Stimulated activated CD8-positive, alpha-beta memory T cell treated with anti-CD3 and anti-CD28 coated beads, Interleukin-12 subunit alpha, Interleukin-12 subunit beta, amount 100 ng/mL, for 24 hours (primary cell): ENCODE measurements around the gene CUL2.
"Not testable (repeated sequence)": the region's sequence is repeated elsewhere in the genome, so short reads cannot be mapped to it uniquely, and the experiment has no call there.

ENCODE experiments used
- DNase-seq: peaks from one replicate; pipeline ENCODE4 v3.0.0-alpha.2; 2020; ENCODE audit errors: extremely low read depth

CUL2 gene

DNA sequence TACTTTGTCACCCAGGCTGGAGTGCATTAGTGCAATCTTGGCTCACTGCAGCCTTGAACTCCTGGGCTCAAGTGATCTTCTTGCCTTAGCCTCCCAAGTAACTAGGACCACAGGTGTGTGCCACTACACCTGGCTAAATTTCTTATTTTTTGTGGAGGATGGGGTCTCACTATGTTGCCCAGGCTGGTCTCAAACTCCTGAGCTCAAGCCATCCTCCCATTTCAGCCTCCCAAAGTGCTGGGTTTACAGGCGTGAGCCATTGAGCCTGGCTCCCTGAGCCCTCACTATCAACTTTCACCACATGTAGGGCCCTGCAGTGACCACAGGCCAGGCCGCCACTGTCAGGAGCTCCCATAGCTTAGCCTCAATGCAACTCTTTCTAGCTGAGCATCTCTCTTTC, 110.2 kb downstream of the CUL2 start:
- no peak for DNase-seq

DNA sequence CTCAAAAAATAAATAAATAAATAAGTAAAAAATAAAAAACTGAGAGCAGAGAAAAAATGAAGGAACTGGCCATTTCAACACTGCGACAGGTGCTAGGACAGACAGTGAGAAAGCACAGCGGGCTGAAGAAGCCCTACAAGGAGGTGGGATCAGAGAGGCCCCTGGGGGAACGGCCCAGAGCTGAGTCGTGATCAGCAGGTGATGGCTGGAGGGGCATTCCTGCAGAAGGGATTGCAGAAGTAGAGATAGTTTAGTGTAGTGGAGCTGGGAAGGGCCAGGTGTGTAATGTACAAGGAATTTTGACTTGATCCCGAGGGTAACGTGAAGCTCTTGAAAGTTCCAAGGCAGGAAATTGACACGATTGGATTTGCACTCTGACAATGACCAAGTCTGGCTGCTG, 112.1 kb downstream of the CUL2 start:
- no peak for DNase-seq

DNA sequence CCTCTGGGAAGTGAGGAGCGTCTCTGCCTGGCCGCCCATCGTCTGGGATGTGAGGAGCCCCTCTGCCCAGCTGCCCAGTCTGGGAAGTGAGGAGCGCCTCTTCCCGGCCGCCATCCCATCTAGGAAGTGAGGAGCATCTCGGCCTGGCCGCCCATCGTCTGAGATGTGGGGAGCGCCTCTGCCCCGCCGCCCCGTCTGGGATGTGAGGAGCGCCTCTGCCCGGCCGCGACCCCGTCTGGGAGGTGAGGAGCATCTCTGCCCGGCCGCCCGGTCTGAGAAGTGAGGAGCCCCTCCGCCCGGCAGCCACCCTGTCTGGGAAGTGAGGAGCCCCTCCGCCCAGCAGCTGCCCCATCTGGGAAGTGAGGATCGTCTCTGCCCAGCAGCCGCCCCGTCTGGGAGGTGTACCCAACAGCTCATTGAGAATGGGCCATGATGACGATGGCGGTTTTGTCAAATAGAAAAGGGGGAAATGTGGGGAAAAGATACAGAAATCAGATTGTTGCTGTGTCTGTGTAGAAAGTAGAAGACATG, 113.7 kb downstream of the CUL2 start:
- not testable (repeated sequence) for DNase-seq

DNA sequence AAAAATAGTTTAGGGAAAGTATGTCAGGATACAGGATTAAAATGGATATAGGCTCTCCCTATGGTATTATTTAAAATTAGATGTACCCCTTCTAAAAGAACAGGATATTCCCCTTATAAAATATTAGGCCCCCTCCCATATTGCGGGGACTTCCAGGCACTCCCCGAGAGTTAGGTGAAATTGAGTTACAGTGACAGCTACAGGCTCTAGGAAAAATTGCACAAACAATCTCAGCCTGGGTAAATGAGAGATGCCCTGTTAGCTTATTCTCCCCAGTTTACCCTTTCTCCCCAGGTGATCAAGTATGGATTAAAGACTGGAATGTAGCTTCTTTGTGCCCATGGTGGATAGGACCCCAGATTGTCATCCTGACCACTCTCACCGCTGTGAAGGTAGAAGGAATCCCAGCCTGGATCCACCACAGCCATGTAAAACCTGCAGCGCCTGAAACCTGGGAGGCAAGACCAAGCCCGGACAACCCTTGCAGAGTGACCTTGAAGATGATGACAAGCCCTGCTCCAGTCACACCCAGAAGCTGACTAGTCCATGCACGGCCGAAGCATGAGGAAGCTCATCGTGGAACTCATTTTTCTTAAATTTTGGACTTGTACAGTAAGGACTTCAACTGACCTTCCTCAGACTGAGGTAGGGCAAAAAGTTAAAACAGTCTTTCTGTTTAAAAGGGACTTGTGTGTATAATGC, 115.6 kb downstream of the CUL2 start:
- DNase-seq = not testable (repeated sequence)

DNA sequence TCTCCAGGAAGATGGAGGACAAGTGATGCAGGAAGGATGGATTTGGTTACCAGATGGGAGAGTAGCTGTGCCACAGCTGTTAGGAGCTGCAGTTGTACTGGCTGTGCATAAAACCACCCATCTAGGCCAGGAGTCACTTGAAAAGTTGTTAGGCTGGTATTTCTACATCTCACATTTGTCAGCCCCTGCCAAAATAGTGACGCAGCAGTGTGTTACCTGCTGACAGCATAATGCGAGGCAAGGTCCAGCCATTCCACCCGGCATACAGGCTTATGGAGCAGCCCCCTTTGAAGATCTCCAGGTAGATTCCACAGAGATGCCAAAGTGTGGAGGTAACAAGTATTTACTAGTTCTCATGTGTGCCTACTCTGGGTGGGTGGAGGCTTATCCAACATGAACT, 116.4 kb downstream of the CUL2 start:
- DNase-seq = not testable (repeated sequence)

DNA sequence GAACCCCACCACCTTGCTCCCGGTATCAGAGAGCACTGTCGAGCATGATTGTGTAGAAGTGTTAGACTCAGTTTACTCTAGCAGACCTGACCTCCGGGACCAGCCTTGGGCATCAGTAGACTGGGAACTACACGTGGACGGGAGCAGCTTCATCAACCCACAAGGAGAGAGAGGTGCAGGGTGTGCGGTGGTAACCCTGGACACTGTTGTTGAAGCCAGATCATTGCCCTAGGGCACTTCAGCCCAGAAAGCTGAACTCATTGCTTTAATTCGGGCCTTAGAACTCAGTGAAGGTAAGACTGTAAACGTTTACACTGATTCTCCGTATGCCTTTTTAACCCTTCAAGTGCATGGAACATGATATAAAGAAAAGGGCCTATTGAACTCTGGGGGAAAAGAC, 117.0 kb downstream of the CUL2 start:
- DNase-seq = not testable (repeated sequence)

DNA sequence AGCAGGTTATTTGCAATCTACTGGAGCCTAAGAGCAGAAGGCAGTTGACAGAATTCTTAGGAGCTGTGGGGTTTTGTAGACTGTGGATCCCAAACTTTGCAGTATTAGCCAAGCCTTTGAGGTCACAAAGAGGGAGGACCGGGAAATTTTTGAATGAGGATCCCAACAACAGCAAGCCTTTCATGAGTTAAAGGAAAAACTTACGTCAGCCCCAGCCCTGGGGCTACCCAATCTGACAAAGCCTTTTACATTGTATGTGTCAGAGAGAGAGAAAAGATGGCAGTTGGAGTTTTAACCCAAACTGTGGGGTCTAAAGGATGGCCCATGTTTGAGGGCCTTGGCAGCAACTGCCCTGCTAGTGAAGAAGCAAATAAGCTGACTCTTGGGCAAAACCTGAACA, 117.5 kb downstream of the CUL2 start:
- DNase-seq = not testable (repeated sequence)

DNA sequence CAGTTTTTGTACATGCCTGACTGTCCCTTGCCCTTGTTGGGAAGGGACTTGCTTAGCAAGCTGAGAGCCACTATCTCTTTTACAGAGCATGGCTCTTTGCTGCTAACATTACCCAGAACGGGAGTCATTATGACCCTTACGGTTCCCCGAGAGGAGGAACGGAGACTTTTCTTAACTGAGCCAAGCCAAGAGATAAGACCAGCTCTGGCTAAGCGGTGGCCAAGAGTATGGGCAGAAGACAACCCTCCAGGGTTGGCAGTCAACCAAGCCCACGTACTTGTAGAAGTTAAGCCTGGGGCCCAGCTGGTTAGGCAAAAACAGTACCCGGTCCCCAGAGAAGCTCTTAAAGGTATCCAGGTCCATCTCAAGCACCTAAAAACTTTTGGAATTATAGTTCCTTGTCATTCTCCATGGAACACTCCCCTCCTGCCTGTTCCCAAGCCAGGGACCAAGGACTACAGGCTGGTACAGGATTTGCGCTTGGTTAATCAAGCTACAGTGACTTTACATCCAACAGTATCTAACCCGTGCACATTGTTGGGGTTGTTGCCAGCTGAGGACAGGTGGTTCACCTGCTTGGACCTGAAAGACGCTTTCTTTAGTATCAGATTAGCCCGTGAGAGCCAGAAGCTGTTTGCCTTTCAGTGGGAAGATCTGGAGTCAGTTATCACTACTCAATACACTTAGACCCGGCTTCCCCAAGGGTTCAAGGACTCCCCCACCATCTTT, 118.4 kb downstream of the CUL2 start:
- not testable (repeated sequence) for DNase-seq

DNA sequence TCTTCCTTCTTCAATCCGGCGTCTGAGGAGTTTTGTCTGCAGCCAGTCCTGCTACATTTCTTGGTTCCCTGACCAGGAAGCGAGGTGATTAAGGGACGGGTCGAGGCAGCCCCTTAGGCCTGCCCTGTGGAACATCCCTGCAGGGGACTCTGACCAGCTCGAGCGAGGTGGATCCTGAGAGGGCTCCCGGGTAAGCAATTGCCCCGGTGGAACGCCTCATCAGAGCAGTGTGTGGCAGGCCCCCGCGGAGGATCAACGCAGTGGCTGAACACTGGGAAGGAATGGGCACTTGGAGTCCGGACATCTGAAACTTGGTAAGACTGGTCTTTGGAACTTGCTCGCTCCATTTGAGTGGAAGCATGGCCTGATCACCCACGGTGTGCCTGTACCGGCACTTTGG, 121.0 kb downstream of the CUL2 start:
- DNase-seq = no peak

DNA sequence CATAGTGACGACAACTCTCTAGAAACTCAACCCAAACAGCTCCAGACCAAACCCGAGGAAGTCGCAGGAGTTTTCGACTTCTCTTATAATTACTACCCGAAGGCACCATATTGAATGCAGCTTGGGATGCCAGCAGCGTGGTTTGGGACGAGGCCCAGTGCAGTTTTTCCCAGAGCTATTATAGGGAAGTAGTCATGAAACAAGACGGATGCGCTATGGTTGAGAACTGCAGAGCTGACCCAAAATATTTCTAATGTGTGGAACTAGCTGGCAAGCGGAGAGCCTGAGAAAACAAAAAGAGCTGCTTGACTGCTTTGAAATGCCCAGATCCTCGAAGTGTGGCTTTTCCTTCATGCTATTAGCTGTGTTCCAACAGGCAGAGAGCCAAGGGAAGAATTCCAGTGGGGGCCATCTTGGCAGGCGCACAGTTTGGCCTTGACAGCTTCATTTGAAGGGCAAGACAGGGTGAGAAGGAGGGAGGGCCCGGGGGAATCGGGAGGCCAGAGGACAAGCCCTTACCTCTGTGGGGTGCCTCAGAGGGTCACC, 122.7 kb downstream of the CUL2 start:
- DNase-seq = no peak

DNA sequence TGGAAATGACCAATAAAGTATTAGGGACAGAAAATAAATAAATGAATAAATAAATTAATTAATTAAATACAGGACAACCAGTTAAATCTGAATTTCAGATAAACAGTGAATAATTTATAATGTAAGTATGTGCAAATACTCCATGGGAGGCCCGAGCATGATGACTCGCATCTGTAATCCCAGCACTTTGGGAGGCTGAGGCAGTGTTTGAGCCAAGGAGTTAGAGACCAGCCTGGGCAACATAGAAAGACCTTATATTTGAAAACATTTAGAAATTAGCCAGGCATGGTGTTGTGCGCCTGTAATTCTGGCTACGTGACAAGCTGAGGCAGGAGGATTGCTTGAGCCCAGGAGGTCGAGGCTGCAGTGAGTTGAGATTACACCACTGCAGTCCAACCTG, 123.7 kb downstream of the CUL2 start:
- no peak for DNase-seq

DNA sequence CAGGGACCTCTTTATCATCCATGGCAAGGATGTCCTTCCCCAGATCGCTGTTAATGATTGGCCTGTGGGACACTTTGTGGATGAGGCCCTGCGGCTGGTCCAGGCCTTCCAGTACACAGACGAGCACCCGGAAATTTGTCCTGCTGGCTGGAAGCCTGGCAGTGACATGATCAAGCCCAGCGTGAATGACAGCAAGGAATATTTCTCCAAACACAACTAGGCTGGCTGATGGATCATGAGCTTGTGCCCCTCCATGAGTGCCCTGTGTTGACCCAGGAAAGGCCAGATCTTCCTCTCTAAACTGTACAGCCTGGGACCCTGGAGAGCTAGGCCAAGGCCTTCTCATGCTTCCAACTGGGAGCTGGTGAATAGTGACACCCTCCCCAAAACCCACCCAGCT, 124.1 kb downstream of the CUL2 start:
- DNase-seq = no peak

DNA sequence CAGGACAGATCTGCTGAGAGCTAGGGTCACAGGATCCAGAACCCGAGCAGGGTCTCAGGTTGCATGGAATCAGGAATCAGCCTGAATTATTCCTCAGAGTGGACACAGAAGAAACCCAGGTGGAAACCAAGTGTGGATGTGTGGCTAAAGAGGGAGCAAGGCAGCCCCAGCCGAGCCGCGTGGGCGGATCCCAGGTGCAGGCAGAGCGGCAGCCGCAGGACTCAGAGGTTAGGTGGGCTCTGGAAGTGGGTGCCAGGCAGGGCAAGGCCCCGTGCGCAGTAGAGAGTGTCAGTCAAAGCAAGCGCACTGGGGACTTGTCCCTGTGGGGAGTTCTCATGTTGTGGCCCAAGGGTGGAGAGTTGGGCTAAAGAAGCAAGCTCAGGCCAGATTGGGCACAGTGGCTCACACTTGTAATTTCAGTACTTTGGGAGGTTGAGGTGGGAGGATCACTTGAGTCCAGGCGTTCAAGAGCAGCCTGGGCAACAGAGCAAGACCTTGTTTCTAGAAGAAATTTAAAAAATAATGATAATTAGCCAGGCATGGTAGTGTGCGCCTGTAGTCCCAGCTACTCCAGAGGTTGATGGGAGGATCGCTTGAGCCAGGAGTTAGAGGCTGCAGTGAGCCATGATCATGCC, 125.9 kb downstream of the CUL2 start:
- no peak for DNase-seq

DNA sequence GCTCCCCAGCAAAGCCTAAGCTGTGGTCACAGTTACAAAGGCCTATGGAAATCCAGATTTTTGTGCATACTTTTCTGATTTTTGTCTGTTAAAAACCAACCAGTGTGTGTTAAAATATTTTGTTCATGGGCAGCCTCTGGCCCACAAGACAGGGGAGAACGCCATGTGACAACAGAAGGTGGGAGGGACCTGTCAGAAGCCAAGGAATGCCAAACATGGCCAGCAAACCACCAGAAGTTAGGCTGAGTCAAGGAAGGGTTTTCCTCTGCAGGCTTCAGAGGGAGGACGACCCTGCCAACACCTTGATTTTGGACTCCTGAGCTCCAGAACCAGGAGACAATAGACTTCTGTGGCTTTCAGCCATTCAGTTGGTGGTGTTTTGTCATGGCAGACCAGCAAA, 127.3 kb downstream of the CUL2 start:
- no peak for DNase-seq

DNA sequence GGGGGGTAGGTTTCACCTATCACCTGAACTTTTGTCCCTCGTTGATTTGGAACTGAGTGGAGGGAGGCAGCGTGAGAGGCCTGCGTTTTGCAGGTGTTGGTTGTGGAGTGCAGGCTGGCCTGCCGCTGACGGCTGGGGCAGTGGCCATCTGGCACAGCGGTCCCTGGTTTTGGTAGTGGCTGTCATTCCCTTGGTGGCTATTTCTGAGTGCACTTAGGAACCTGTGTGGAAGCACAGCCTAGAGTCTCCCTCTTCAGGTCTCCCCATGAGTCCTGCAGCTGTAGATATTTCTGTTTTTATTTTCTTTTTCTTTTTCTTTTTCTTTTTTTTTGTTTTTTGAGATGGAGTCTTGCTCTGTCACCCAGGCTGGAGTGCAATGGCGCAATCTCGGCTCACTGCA, 129.2 kb downstream of the CUL2 start:
- no peak for DNase-seq

DNA sequence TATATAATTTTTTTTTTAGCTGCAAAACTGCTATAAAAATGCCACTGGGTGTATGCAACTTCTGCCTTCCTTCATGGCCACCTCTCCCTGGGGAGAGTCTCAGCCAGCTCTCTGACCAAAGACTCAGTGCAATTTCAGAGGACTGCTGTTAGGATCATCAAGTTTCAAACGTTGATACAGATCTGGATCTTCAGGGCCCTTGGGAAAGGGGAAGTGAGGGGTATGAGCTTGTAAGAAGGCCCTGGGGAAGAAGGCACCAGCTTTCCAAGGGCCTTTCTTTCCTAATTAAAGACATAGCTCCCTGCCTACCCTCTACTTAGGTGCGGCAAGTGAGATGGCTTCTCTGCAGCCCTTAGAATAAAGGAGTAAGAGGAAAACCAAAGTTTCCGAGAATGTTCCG, 130.4 kb downstream of the CUL2 start:
- DNase-seq = no peak

DNA sequence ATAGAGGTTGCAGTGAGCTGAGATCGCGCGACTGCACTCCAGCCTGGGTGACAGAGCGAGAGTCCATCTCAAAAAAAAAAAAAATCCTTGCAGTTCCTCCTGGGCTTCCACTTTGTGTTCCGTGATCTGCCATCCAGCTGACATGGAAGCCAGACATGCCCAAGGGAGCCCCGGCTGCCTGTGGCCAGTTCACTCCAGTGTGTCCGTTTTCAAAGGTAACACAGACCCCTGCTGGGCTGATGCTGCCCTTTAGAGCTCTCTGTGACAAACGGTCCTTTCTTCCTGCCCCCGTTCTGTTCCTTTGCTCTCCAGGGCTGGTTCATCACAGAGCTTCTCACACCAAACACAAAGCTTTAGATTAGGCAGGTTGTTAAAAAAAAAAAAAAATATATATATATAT, 130.8 kb downstream of the CUL2 start:
- DNase-seq = no peak
